Measurements from ENCODE around the gene RLN3.
A peak's percentile ranks its signal among the peaks of the same experiment; 100 is the strongest.
"Not testable (repeated sequence)": the region's sequence is repeated elsewhere in the genome, so short reads cannot be mapped to it uniquely, and the experiment has no call there.

The RLN3 gene

GRCh38 chr19:13995878-13996765 is 31.8 kb upstream of the RLN3 start:
- no peak for DNase-seq

GRCh38 chr19:13996928-13997630 is 30.9 kb upstream of the RLN3 start:
- no peak for DNase-seq

GRCh38 chr19:13997631-13997962 is 30.4 kb upstream of the RLN3 start:
- no peak for DNase-seq

- DNase-seq = no peak
Observed at GRCh38 chr19:13998426-13998825, 29.5 kb upstream of the RLN3 start.

- no peak for DNase-seq
Observed at GRCh38 chr19:13999085-13999484, 28.9 kb upstream of the RLN3 start.

- no peak for DNase-seq
Observed at GRCh38 chr19:14000691-14001375, 27.1 kb upstream of the RLN3 start.

GRCh38 chr19:14002571-14003250 is 25.2 kb upstream of the RLN3 start:
- no peak for DNase-seq

- no peak for DNase-seq
Observed at GRCh38 chr19:14003251-14004055, 24.5 kb upstream of the RLN3 start.

- no peak for DNase-seq
Observed at GRCh38 chr19:14004619-14005348, 23.2 kb upstream of the RLN3 start.

GRCh38 chr19:14005349-14006084 is 22.4 kb upstream of the RLN3 start:
- DNase-seq = peak; percentile 74

- DNase-seq = peak; percentile 99
Observed at GRCh38 chr19:14006085-14006765, 21.7 kb upstream of the RLN3 start, which contains the start of gene RFX1. Gene RFX1 (minus strand): TSS chr19:14006320. CDS start chr19:13993843, 12,477 bp downstream.

- DNase-seq = peak; percentile 94
Observed at GRCh38 chr19:14006766-14007562, 21.0 kb upstream of the RLN3 start.

- no peak for DNase-seq
Observed at GRCh38 chr19:14012378-14012915, 15.5 kb upstream of the RLN3 start.

GRCh38 chr19:14015524-14016035 is 12.4 kb upstream of the RLN3 start:
- DNase-seq = no peak

GRCh38 chr19:14019100-14019499 is 8.8 kb upstream of the RLN3 start:
- DNase-seq = no peak

- DNase-seq = not testable (repeated sequence)
Observed at GRCh38 chr19:14019739-14020138, 8.2 kb upstream of the RLN3 start.

GRCh38 chr19:14021474-14021873 is 6.5 kb upstream of the RLN3 start:
- DNase-seq = no peak

- DNase-seq = no peak
Observed at GRCh38 chr19:14022469-14022868, 5.5 kb upstream of the RLN3 start.

Measured in NCI-H1105 (cell line).